CD14-positive monocyte (primary cell): ENCODE data around the gene SNX22. TPM values are rescaled to one million over a fixed set of nuclear protein-coding genes. Genes with fewer than 3 reads are reported as not detected.

ENCODE experiments used
- DNase-seq, 3 donors: peaks; one replicate each; pipeline ENCODE4 v3.0.0-alpha.2; 2011 to 2022
- H2AFZ ChIP-seq: 2 replicates; pipeline ENCODE4 v1.6.0; 2012; ENCODE audit warnings: mild to moderate bottlenecking, low read depth, low read length, inconsistent platforms; ENCODE audit not compliant: insufficient read depth, poor library complexity, severe bottlenecking
- H3K27ac ChIP-seq, 2 donors: 1 replicate in 1 of 2; 2 replicates in 1 of 2; pipeline ENCODE4 v1.5.1; 2012 to 2013; ENCODE audit warnings: low read length in 2 of 2, control low read depth in 1 of 2, inconsistent platforms in 1 of 2, low read depth in 1 of 2, mild to moderate bottlenecking in 1 of 2
- H3K27me3 ChIP-seq, 2 donors: one replicate each; pipeline versions ENCODE4 v1.6.0 to v1.6.1; 2011 to 2013; ENCODE audit warnings: low read length in 2 of 2; ENCODE audit not compliant: control insufficient read depth in 2 of 2, insufficient read depth in 2 of 2
- H3K36me3 ChIP-seq, 2 donors: replicated peaks in 1 of 2; 1 replicate in 1 of 2; 2 replicates in 1 of 2; pipeline versions ENCODE4 v1.5.1 to v1.6.1; 2012 to 2013; ENCODE audit warnings: low read length in 2 of 2, control low read depth in 1 of 2, inconsistent platforms in 1 of 2, mild to moderate bottlenecking in 1 of 2; ENCODE audit not compliant: insufficient read depth in 2 of 2, control insufficient read depth in 1 of 2
- H3K4me1 ChIP-seq, 2 donors: 1 replicate in 1 of 2; 2 replicates in 1 of 2; pipeline versions ENCODE4 v1.5.1 to v1.6.1; 2012 to 2013; ENCODE audit warnings: low read length in 2 of 2, control low read depth in 1 of 2, inconsistent platforms in 1 of 2, mild to moderate bottlenecking in 1 of 2, moderate library complexity in 1 of 2; ENCODE audit not compliant: insufficient read depth in 2 of 2, control insufficient read depth in 1 of 2
- H3K4me2 ChIP-seq: replicated peaks from 2 replicates; pipeline ENCODE3; 2012; ENCODE audit warnings: low read length, moderate library complexity, mild to moderate bottlenecking; ENCODE audit not compliant: poor library complexity, severe bottlenecking; ENCODE audit errors: extremely low read depth
- H3K4me3 ChIP-seq, 3 experiments: fragments of 200-600 bp in 1 of 3; sonication (generic) in 1 of 3; replicated peaks in 1 of 3; 1 replicate in 2 of 3; 2 replicates in 1 of 3; pipeline ENCODE4 v1.5.1; 2011 to 2013; ENCODE audit warnings: low read length in 3 of 3, mild to moderate bottlenecking in 3 of 3, control low read depth in 2 of 3, low read depth in 2 of 3, inconsistent platforms in 1 of 3, moderate library complexity in 1 of 3
- H3K79me2 ChIP-seq: 2 replicates; pipeline ENCODE4 v1.6.0; 2012; ENCODE audit warnings: mild to moderate bottlenecking, control low read depth, inconsistent platforms, low read length, moderate library complexity; ENCODE audit not compliant: insufficient read depth
- H3K9ac ChIP-seq: 2 replicates; pipeline ENCODE4 v1.6.0; 2017; ENCODE audit warnings: low read length, mild to moderate bottlenecking; ENCODE audit not compliant: insufficient read depth, poor library complexity, severe bottlenecking
- H3K9me3 ChIP-seq, 2 donors: replicated peaks in 1 of 2; 1 replicate in 1 of 2; 2 replicates in 1 of 2; pipeline versions ENCODE4 v1.5.1 to v1.6.1; 2012 to 2013; ENCODE audit warnings: low read length in 2 of 2, control low read depth in 1 of 2; ENCODE audit not compliant: control insufficient read depth in 1 of 2, insufficient read depth in 1 of 2
- H4K20me1 ChIP-seq: 2 replicates; pipeline ENCODE4 v1.6.0; 2012; ENCODE audit warnings: mild to moderate bottlenecking, low read length, control low read depth, moderate library complexity; ENCODE audit not compliant: insufficient read depth
- H3K27ac Mint-ChIP-seq, 7 donors: one replicate each; pipeline ENCODE4 v1.8.0; 2020; ENCODE audit warnings: mild to moderate bottlenecking in 7 of 7, mixed read lengths in 7 of 7, moderate library complexity in 6 of 7, inconsistent platforms in 2 of 7
- H3K27me3 Mint-ChIP-seq, 3 donors: one replicate each; pipeline ENCODE4 v1.8.0; 2021 to 2022; ENCODE audit warnings: low read depth in 3 of 3, mild to moderate bottlenecking in 3 of 3, mixed read lengths in 3 of 3, moderate library complexity in 3 of 3, inconsistent platforms in 1 of 3
- H3K36me3 Mint-ChIP-seq, 2 donors: one replicate each; pipeline ENCODE4 v1.8.0; 2020; ENCODE audit warnings: mixed read lengths in 2 of 2, inconsistent platforms in 1 of 2, mild to moderate bottlenecking in 1 of 2
- H3K4me1 Mint-ChIP-seq: one replicate; pipeline ENCODE4 v1.8.0; 2020; ENCODE audit warnings: mild to moderate bottlenecking, mixed read lengths
- H3K4me3 Mint-ChIP-seq, 2 donors: one replicate each; pipeline ENCODE4 v1.8.0; 2020; ENCODE audit warnings: mild to moderate bottlenecking in 2 of 2, mixed read lengths in 2 of 2, moderate library complexity in 1 of 2
- H3K9me3 Mint-ChIP-seq, 7 donors: one replicate each; pipeline ENCODE4 v1.8.0; 2020 to 2022; ENCODE audit warnings: mixed read lengths in 7 of 7, mild to moderate bottlenecking in 6 of 7, moderate library complexity in 6 of 7, inconsistent platforms in 2 of 7
- WGBS: methylation state at CpG from one replicate; pipeline ENCODE4 v1.1.5; 2013; ENCODE audit warnings: missing lambda C conversion rate; ENCODE audit not compliant: insufficient coverage; 5-methylcytosine and 5-hydroxymethylcytosine counted together
- intact Hi-C, 2 donors: fragments of 100-400 bp; cut with micrococcal nuclease; formaldehyde crosslinking; loops; one replicate each; pipeline versions ENCODE4 v1.15.0 to v1.15.1; 2023
- polyA plus RNA-seq, 3 donors: library from polyadenylated mRNA; depleted of rRNA in 1 of 3; unstranded in 2 of 3; stranded (reverse) in 1 of 3; fragments of 300-500 nt in 2 of 3; fragments of >200 nt in 1 of 3; fragmentation: Illumina TruSeq in 2 of 3; gene quantifications; 1 replicate in 2 of 3; 2 replicates in 1 of 3; pipeline ENCODE4 v1.2.3, GENCODE V29; 2012 to 2021
- TF ChIP-seq, protein P1 (sequence below): fragments of 200-600 bp; IDR thresholded peaks from one replicate; pipeline ENCODE4 v1.8.0; 2022; ENCODE audit warnings: antibody characterized with exemption, mild to moderate bottlenecking

SNX22 gene
- polyA plus RNA-seq, 3 donors, result 0.19 to 1.2 (median 0.80) TPM

DNA sequence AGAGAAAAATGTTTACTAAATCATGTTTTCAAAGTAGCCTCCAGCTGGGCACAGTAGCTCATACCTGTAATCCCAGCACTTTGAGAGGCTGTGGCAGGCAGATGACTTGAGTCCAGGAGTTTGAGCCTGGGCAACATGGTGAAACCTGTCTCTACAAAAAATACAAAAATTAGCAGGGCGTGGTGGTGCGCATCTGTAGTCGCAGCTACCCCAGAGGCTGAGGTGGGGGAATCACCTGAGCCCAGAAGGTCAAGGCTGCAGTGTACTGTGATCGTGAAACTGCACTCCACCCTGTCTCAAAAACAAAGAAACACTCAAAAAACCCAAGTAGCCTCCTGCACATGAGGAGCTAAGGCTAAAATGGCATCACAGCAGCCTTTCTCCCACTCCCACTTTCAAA, 12.9 kb downstream of the SNX22 start:
- peak overlapping the region; percentile 93 to 96 (median 95) for H3K27ac Mint-ChIP-seq
- TF ChIP-seq, protein P1, sequence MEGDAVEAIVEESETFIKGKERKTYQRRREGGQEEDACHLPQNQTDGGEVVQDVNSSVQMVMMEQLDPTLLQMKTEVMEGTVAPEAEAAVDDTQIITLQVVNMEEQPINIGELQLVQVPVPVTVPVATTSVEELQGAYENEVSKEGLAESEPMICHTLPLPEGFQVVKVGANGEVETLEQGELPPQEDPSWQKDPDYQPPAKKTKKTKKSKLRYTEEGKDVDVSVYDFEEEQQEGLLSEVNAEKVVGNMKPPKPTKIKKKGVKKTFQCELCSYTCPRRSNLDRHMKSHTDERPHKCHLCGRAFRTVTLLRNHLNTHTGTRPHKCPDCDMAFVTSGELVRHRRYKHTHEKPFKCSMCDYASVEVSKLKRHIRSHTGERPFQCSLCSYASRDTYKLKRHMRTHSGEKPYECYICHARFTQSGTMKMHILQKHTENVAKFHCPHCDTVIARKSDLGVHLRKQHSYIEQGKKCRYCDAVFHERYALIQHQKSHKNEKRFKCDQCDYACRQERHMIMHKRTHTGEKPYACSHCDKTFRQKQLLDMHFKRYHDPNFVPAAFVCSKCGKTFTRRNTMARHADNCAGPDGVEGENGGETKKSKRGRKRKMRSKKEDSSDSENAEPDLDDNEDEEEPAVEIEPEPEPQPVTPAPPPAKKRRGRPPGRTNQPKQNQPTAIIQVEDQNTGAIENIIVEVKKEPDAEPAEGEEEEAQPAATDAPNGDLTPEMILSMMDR, result no peak
- peak overlapping the region; percentile 76 for H3K9ac ChIP-seq
- no peak for DNase-seq
- H4K20me1 ChIP-seq, result peaks cover 30% of the 10 kb centered on the region
- H2AFZ ChIP-seq, result peak overlapping the region; percentile 86
- no peaks in the 10 kb centered on the region for H3K27me3 ChIP-seq
- H3K36me3 ChIP-seq, result peaks cover 12% of the 10 kb centered on the region in 2 donors
- H3K9me3 ChIP-seq, result no peaks in the 10 kb centered on the region
- H3K9me3 Mint-ChIP-seq, result no peaks in the 10 kb centered on the region
- H3K4me3 Mint-ChIP-seq, result peak overlapping the region; percentile 78 to 96
- H3K4me3 ChIP-seq, result peak overlapping the region in 2 of 3 experiments; percentile 63 to 92
- WGBS, result no CpG with 5 or more reads among the region's 4 CpGs
- peak overlapping the region; percentile 89 for H3K4me2 ChIP-seq
- H3K4me1 ChIP-seq, result peaks cover 29 to 32% of the 10 kb centered on the region in 2 donors
- H3K27ac ChIP-seq, result peak overlapping the region; percentile 86 to 94
- peaks cover 36% of the 10 kb centered on the region for H3K4me1 Mint-ChIP-seq
- peaks cover 18 to 21% of the 10 kb centered on the region in 2 donors for H3K36me3 Mint-ChIP-seq
- peaks cover 0 to 2% (median 0%) of the 10 kb centered on the region in 3 donors for H3K27me3 Mint-ChIP-seq
- intact Hi-C loops, result loop anchor here (5.0 to 10.0 kb wide), 4 partner anchors 72 to 298 kb away; partner anchors contain the start of genes CIAO2A (in 1 of the 2), CSNK1G1 (in 1 of the 2), TRIP4 (in 1 of the 2) and ZNF609 (in 1 of the 2)
- H3K79me2 ChIP-seq, result peaks cover 32% of the 10 kb centered on the region

DNA sequence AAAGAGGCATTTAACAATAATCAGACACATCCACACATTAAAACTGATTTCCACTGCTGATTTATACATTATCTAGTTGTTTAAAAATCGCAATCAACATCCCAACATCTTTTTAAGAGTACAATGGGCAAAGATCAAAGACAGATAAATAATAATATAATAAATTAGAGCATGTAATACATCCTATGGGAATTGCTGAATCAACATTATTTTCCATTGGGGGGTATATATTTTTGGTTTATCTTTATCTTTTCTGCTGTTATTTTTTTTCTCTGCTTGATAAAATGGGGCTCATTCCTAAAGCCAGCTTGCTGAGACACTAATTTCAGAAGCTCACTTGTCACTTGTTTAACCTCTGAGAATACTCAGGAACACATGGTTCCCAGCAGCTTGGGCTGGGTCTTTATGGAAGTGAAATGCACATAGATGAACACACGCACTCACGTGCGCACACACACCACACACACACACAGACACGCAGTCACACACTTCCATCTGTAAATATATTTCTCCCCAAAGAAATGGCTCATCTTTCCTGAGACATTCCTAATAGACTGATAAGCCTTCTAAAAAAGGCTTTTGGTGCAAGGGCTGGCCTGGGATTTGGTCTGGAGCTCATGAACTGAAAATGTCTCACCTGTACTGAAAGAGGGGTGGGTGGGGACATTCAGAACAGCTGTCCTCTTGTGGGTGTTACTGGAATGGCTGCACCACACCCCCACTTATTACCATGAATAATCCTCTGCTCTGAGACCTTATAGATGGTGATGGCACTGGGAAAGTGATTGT, 14.8 kb downstream of the SNX22 start:
- peaks cover 13% of the 10 kb centered on the region for H4K20me1 ChIP-seq
- no peaks in the 10 kb centered on the region for H3K27me3 ChIP-seq
- intact Hi-C loops, result loop anchor here in 1 of 2 donors (10.0 kb wide), 1 partner anchor 189 kb away; the partner anchor contains the start of gene CSNK1G1
- Mint-ChIP-seq H3K9me3 (no peaks in the 10 kb centered on the region), H3K4me3 (no peak overlapping the region), H3K27ac (no peak overlapping the region), H3K36me3 (peaks cover 21 to 24% of the 10 kb centered on the region in 2 donors), H3K27me3 (peaks cover 0 to 2% (median 0%) of the 10 kb centered on the region in 3 donors), H3K4me1 (peaks cover 31% of the 10 kb centered on the region)
- H2AFZ ChIP-seq, result no peak overlapping the region
- H3K4me3 ChIP-seq, result no peak overlapping the region
- peaks cover 10 to 20% of the 10 kb centered on the region in 2 donors for H3K36me3 ChIP-seq
- DNase-seq, result no peak
- no peak overlapping the region for H3K4me2 ChIP-seq
- TF ChIP-seq, protein P1, result no peak
- no peaks in the 10 kb centered on the region for H3K9me3 ChIP-seq
- H3K9ac ChIP-seq, result no peak overlapping the region
- peaks cover 15% of the 10 kb centered on the region for H3K79me2 ChIP-seq
- no peak overlapping the region for H3K27ac ChIP-seq
- H3K4me1 ChIP-seq, result peaks cover 29 to 30% of the 10 kb centered on the region in 2 donors
- no CpG with 5 or more reads among the region's 5 CpGs for WGBS
